HCT116 (cell line): ENCODE results near the gene PPRC1. TPM values are rescaled to one million over a fixed set of nuclear protein-coding genes. Genes with fewer than 3 reads are reported as not detected.

Experiments used
- ATAC-seq: fragments of 200-7000 bp; cut with Tn5 transposase; 2 replicates; pipeline ENCODE4 v1.9.1; 2020; ENCODE audit warnings: mild to moderate bottlenecking, moderate library complexity
- BruUV-seq: library from RNA; stranded (reverse); fragments of 400-500 nt; replicated peaks from 2 replicates; lab custom pipeline; 2021; lab: Mats Ljungman, UMichigan
- CTCF ChIA-PET: fragments of 300-600 bp; sonication (Branson Sonifier 250); formaldehyde crosslinking; loops from one replicate; lab custom pipeline; 2021; ENCODE audit warnings: antibody characterized with exemption; lab: Charles Lee
- POLR2A ChIA-PET: fragments of 300-600, 350-600 bp; sonication (Branson Sonifier 250); formaldehyde crosslinking; loops from one replicate; lab custom pipeline; 2021; ENCODE audit warnings: antibody characterized with exemption; lab: Charles Lee
- RAD21 ChIA-PET, 2 experiments: fragments of 300-600 bp; sonication (Branson Sonifier 250); formaldehyde crosslinking; loops; one replicate each; lab custom pipeline; 2023; ENCODE audit warnings: low total read pairs in 2 of 2; ENCODE audit not compliant: uncharacterized antibody in 2 of 2, unreplicated experiment in 2 of 2, low non-redundant PET in 1 of 2; lab: Charles Lee
- DNase-seq: peaks from one replicate; pipeline ENCODE4 v3.0.0-alpha.2; 2010; ENCODE audit warnings: low read depth, low spot score
- H2AFZ ChIP-seq: fragments of 200-600 bp; shearing (Covaris generic), sonication (generic); 2 replicates; pipeline ENCODE4 v1.6.1; 2017; ENCODE audit warnings: low read depth, mixed run types, mixed read lengths, antibody characterized with exemption, low read length; ENCODE audit not compliant: poor library complexity, severe bottlenecking
- H3K27ac ChIP-seq: 2 replicates; pipeline ENCODE4 v1.5.1; 2012; ENCODE audit warnings: low read depth, low read length
- H3K27me3 ChIP-seq: fragments of 200-600 bp; sonication (generic); 2 replicates; pipeline ENCODE4 v1.6.1; 2016; ENCODE audit warnings: mixed run types, low read length, mixed read lengths; ENCODE audit not compliant: insufficient read depth
- H3K36me3 ChIP-seq, 2 experiments: fragments of 200-500 bp in 1 of 2; fragments of 200-600 bp in 1 of 2; sonication (Bioruptor generic) in 1 of 2; sonication (generic) in 1 of 2; 2 replicates each; pipeline versions ENCODE4 v1.5.1 to v1.6.1; 2014 to 2016; ENCODE audit warnings: low read length in 2 of 2, inconsistent platforms in 1 of 2, mixed read lengths in 1 of 2, mixed run types in 1 of 2; ENCODE audit not compliant: insufficient read depth in 2 of 2, control insufficient read depth in 1 of 2
- H3K4me1 ChIP-seq, 2 experiments: fragments of 200-600 bp in 1 of 2; sonication (generic) in 1 of 2; 2 replicates each; pipeline versions ENCODE4 v1.5.1 to v1.6.1; 2012 to 2017; ENCODE audit warnings: low read length in 2 of 2, inconsistent platforms in 1 of 2, mild to moderate bottlenecking in 1 of 2, mixed read lengths in 1 of 2, mixed run types in 1 of 2, moderate library complexity in 1 of 2; ENCODE audit not compliant: insufficient read depth in 2 of 2, control insufficient read depth in 1 of 2
- H3K4me2 ChIP-seq: fragments of 200-600 bp; sonication (generic); 2 replicates; pipeline ENCODE4 v1.6.1; 2017; ENCODE audit warnings: mixed run types, low read length, mixed read lengths
- H3K4me3 ChIP-seq, 2 experiments: fragments of 200-600 bp in 1 of 2; sonication (generic) in 1 of 2; replicated peaks in 1 of 2; 2 replicates each; pipeline ENCODE4 v1.5.1; 2011 to 2016; ENCODE audit warnings: low read length in 2 of 2, control low read depth in 1 of 2, low read depth in 1 of 2, mild to moderate bottlenecking in 1 of 2, mixed read lengths in 1 of 2, mixed run types in 1 of 2
- H3K79me2 ChIP-seq: fragments of 200-600 bp; sonication (generic); 2 replicates; pipeline ENCODE4 v1.6.1; 2017; ENCODE audit warnings: mild to moderate bottlenecking, mixed run types, low read length, moderate library complexity, mixed read lengths; ENCODE audit not compliant: insufficient read depth
- H3K9ac ChIP-seq: fragments of 200-600 bp; sonication (generic); 2 replicates; pipeline ENCODE4 v1.6.1; 2016; ENCODE audit warnings: low read length, mixed read lengths
- H3K9me2 ChIP-seq: fragments of 200-600 bp; sonication (generic), shearing (Covaris generic); 2 replicates; pipeline ENCODE4 v1.6.1; 2017; ENCODE audit warnings: mixed run types, mild to moderate bottlenecking, moderate library complexity; ENCODE audit not compliant: insufficient read depth
- H3K9me3 ChIP-seq, 2 experiments: fragments of 200-500 bp in 1 of 2; fragments of 200-600 bp in 1 of 2; sonication (Bioruptor generic) in 1 of 2; sonication (generic) in 1 of 2; 2 replicates each; pipeline ENCODE4 v1.6.1; 2014 to 2017; ENCODE audit warnings: low read length in 2 of 2, mixed read lengths in 2 of 2, inconsistent platforms in 1 of 2, low read depth in 1 of 2, mild to moderate bottlenecking in 1 of 2, mixed run types in 1 of 2, moderate library complexity in 1 of 2; ENCODE audit not compliant: control insufficient read depth in 1 of 2, insufficient read depth in 1 of 2
- H4K20me1 ChIP-seq: fragments of 200-600 bp; sonication (generic), shearing (Covaris generic); 2 replicates; pipeline ENCODE4 v1.6.1; 2017; ENCODE audit warnings: mixed run types, mild to moderate bottlenecking, moderate library complexity; ENCODE audit not compliant: insufficient read depth
- CBX3 ChIP-seq: IDR thresholded peaks from 2 replicates; pipeline ENCODE4 v1.6.1; 2012; ENCODE audit warnings: low read depth
- CEBPB ChIP-seq: IDR thresholded peaks from 2 replicates; pipeline ENCODE4 v1.6.1; 2012; ENCODE audit warnings: low read depth
- ELF1 ChIP-seq: IDR thresholded peaks from 2 replicates; pipeline ENCODE4 v1.6.1; 2012; ENCODE audit warnings: low read depth, borderline replicate concordance
- EZH2 ChIP-seq: fragments of 200-600 bp; sonication (generic); IDR thresholded peaks from 2 replicates; pipeline ENCODE4 v1.6.1; 2017; ENCODE audit warnings: antibody characterized with exemption, mixed run types
- EZH2phosphoT487 ChIP-seq: fragments of 200-600 bp; IDR thresholded peaks from 2 replicates; pipeline ENCODE4 v1.6.1; 2018; ENCODE audit warnings: antibody characterized with exemption, borderline replicate concordance
- FOSL1 ChIP-seq: IDR thresholded peaks from 2 replicates; pipeline ENCODE4 v1.6.1; 2012; ENCODE audit warnings: low read depth
- JUND ChIP-seq: IDR thresholded peaks from 2 replicates; pipeline ENCODE4 v1.6.1; 2012
- POLR2A ChIP-seq: IDR thresholded peaks from 2 replicates; pipeline ENCODE4 v1.7.0; 2011; ENCODE audit warnings: borderline replicate concordance; ENCODE audit not compliant: insufficient read depth, insufficient read length; ENCODE audit errors: extremely low read depth
- POLR2AphosphoS5 ChIP-seq: IDR thresholded peaks from 2 replicates; pipeline ENCODE4 v1.6.1; 2011; ENCODE audit warnings: mild to moderate bottlenecking, low read depth, low read length, moderate library complexity
- RAD21 ChIP-seq: IDR thresholded peaks from 2 replicates; pipeline ENCODE4 v1.6.1; 2012; ENCODE audit warnings: low read depth, mild to moderate bottlenecking
- SIN3A ChIP-seq: IDR thresholded peaks from 2 replicates; pipeline ENCODE4 v1.6.1; 2012; ENCODE audit warnings: low read depth
- SP1 ChIP-seq: IDR thresholded peaks from 2 replicates; pipeline ENCODE4 v1.6.1; 2012; ENCODE audit warnings: low read depth
- SRF ChIP-seq: IDR thresholded peaks from 2 replicates; pipeline ENCODE4 v1.6.1; 2012; ENCODE audit warnings: low read depth
- TCF7L2 ChIP-seq: IDR thresholded peaks from 2 replicates; pipeline ENCODE4 v1.7.0; 2011; ENCODE audit warnings: borderline replicate concordance, inconsistent platforms; ENCODE audit not compliant: insufficient read depth, insufficient read length; ENCODE audit errors: extremely low read depth
- ZFX ChIP-seq: fragments of 450-650 bp; IDR thresholded peaks from 2 replicates; pipeline ENCODE4 v1.6.1; 2017
- ZNF274 ChIP-seq: fragments of 200-500 bp; sonication (Bioruptor generic); IDR thresholded peaks from 2 replicates; pipeline ENCODE4 v1.6.1; 2014; ENCODE audit warnings: mild to moderate bottlenecking, low read depth, low read length, inconsistent platforms
- intact Hi-C: fragments of 100-400 bp; cut with micrococcal nuclease; formaldehyde crosslinking; loops from 2 replicates; pipeline ENCODE4 v1.10.0; 2022
- total RNA-seq: library from RNA; stranded (reverse); gene quantifications from one replicate; pipeline ENCODE4 v1.2.1, GENCODE V29; 2021; ENCODE audit not compliant: unreplicated experiment
- TF ChIP-seq, protein P1 (sequence below): IDR thresholded peaks from 2 replicates; pipeline ENCODE4 v1.6.1; 2012
- TF ChIP-seq, protein P2 (sequence below): IDR thresholded peaks from 2 replicates; pipeline ENCODE4 v1.6.1; 2012
- TF ChIP-seq, protein P3 (sequence below): IDR thresholded peaks from 2 replicates; pipeline ENCODE4 v1.6.1; 2012; ENCODE audit warnings: low read depth

The PPRC1 gene
- total RNA-seq, 1 experiment from 2014 or later: 93.0 TPM

DNA sequence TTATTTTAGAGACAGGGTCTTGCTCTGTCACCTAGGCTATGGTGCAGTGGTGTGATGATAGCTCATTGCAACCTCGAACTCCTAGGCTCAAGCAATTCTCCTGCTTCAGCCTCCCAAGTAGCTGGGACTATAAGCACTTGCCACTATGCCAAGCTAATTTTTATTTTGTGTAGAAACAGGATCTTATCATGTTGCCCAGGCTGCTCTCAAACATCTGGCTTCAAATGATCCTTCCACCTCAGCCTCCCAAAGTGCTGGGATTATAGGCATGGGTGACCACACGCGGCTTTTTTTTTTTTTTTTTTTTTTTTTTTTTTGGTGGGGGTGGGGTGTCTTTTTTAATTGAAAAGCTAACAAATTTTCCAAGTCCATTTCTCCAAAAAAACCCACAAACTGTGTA is 49.3 kb upstream of the PPRC1 start:
- RAD21 ChIA-PET: no interaction called here
- Histone ChIP-seq H3K9ac (no peak overlapping the region), H3K4me2 (no peak overlapping the region), H3K4me3 (no peak overlapping the region), H3K27me3 (peaks cover 6% of the 10 kb centered on the region; the same call in 1 of the 2 replicates), H3K27ac (no peak overlapping the region), H3K9me2 (no peaks in the 10 kb centered on the region), H3K79me2 (no peaks in the 10 kb centered on the region), H3K36me3 (no peaks in the 10 kb centered on the region), H4K20me1 (no peaks in the 10 kb centered on the region), H3K9me3 (no peaks in the 10 kb centered on the region), H3K4me1 (no peaks in the 10 kb centered on the region), H2AFZ (no peak overlapping the region)
- CTCF ChIA-PET: interaction anchor here (1.1 to 1.9 kb wide), 3 partner anchors 10 to 243 kb away, joined by 3 to 13 read pairs (median 8); no protein-coding TSS in a partner anchor
- DNase-seq (no peak), ATAC-seq (no peak)
- POLR2A ChIA-PET: no interaction called here
- BruUV-seq: no TSS peak
- intact Hi-C loops: no loop called here
- no peak for TF ChIP-seq SRF
- TF ChIP-seq, protein P1, sequence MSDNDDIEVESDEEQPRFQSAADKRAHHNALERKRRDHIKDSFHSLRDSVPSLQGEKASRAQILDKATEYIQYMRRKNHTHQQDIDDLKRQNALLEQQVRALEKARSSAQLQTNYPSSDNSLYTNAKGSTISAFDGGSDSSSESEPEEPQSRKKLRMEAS: no peak
- TF ChIP-seq POLR2A: no peak
- TF ChIP-seq RAD21: no peak
- TF ChIP-seq TCF7L2: no peak
- TF ChIP-seq SP1: no peak
- no peak for TF ChIP-seq ZFX
- no peak for TF ChIP-seq ZNF274
- TF ChIP-seq, protein P2, sequence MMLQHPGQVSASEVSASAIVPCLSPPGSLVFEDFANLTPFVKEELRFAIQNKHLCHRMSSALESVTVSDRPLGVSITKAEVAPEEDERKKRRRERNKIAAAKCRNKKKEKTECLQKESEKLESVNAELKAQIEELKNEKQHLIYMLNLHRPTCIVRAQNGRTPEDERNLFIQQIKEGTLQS: no peak
- TF ChIP-seq FOSL1: no peak
- no peak for TF ChIP-seq EZH2
- TF ChIP-seq CEBPB: no peak
- no peak for TF ChIP-seq POLR2AphosphoS5
- no peak for TF ChIP-seq JUND
- TF ChIP-seq SIN3A: no peak
- TF ChIP-seq, protein P3, sequence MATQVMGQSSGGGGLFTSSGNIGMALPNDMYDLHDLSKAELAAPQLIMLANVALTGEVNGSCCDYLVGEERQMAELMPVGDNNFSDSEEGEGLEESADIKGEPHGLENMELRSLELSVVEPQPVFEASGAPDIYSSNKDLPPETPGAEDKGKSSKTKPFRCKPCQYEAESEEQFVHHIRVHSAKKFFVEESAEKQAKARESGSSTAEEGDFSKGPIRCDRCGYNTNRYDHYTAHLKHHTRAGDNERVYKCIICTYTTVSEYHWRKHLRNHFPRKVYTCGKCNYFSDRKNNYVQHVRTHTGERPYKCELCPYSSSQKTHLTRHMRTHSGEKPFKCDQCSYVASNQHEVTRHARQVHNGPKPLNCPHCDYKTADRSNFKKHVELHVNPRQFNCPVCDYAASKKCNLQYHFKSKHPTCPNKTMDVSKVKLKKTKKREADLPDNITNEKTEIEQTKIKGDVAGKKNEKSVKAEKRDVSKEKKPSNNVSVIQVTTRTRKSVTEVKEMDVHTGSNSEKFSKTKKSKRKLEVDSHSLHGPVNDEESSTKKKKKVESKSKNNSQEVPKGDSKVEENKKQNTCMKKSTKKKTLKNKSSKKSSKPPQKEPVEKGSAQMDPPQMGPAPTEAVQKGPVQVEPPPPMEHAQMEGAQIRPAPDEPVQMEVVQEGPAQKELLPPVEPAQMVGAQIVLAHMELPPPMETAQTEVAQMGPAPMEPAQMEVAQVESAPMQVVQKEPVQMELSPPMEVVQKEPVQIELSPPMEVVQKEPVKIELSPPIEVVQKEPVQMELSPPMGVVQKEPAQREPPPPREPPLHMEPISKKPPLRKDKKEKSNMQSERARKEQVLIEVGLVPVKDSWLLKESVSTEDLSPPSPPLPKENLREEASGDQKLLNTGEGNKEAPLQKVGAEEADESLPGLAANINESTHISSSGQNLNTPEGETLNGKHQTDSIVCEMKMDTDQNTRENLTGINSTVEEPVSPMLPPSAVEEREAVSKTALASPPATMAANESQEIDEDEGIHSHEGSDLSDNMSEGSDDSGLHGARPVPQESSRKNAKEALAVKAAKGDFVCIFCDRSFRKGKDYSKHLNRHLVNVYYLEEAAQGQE: no peak
- TF ChIP-seq EZH2phosphoT487: no peak
- TF ChIP-seq ELF1: no peak
- no peak for TF ChIP-seq CBX3
